NB4 (cell line): Measurements from ENCODE around the gene NDUFB10.

Source experiments
- DNase-seq: peaks from one replicate; pipeline ENCODE4 v3.0.0; 2010; ENCODE audit warnings: low read depth
- H3K4me3 ChIP-seq: one replicate; pipeline ENCODE4 v1.5.1; 2011; ENCODE audit warnings: mild to moderate bottlenecking, low read depth, low read length, moderate library complexity
- CTCF ChIP-seq: IDR thresholded peaks from one replicate; pipeline ENCODE4 v1.5.1; 2012; ENCODE audit warnings: low read depth, low read length
- MAX ChIP-seq: IDR thresholded peaks from 2 replicates; pipeline ENCODE4 v1.6.1; 2011; ENCODE audit warnings: low read depth, low read length
- MYC ChIP-seq: IDR thresholded peaks from 2 replicates; pipeline ENCODE4 v1.6.1; 2011; ENCODE audit warnings: low read depth, low read length
- POLR2A ChIP-seq: IDR thresholded peaks from 2 replicates; pipeline ENCODE4 v1.6.1; 2011; ENCODE audit warnings: mild to moderate bottlenecking; ENCODE audit not compliant: insufficient read length; ENCODE audit errors: extremely low read depth

The NDUFB10 gene

GRCh38 chr16:1959269-1960039 is at the start of gene NDUFB10:
Gene NDUFB10 (plus strand): TSS chr16:1959538. CDS start chr16:1959625, 87 bp downstream.
- H3K4me3 ChIP-seq: peak within 1 kb of the TSS; percentile 77
- DNase-seq: peak; percentile 93
- TF ChIP-seq POLR2A: peak; percentile 93
- TF ChIP-seq MAX: peak; percentile 47
- peak; percentile 76 for TF ChIP-seq MYC
- TF ChIP-seq CTCF: peak; percentile 66

GRCh38 chr16:1909561-1910231 is 49.6 kb upstream of the NDUFB10 start:
- no peak for TF ChIP-seq MAX
- no peak for TF ChIP-seq CTCF
- TF ChIP-seq POLR2A: no peak
- no peak for TF ChIP-seq MYC
- DNase-seq: peak; percentile 54
- H3K4me3 ChIP-seq: no peak overlapping the region

GRCh38 chr16:1911467-1912214 is 47.7 kb upstream of the NDUFB10 start:
- H3K4me3 ChIP-seq: no peak overlapping the region
- no peak for TF ChIP-seq CTCF
- TF ChIP-seq MYC: no peak
- TF ChIP-seq POLR2A: no peak
- no peak for TF ChIP-seq MAX
- DNase-seq: no peak

GRCh38 chr16:1912215-1912543 is 47.2 kb upstream of the NDUFB10 start:
- no peak overlapping the region for H3K4me3 ChIP-seq
- TF ChIP-seq POLR2A (no peak), MAX (no peak), MYC (no peak), CTCF (no peak)
- DNase-seq: no peak

GRCh38 chr16:1913327-1914083 is 45.8 kb upstream of the NDUFB10 start:
- TF ChIP-seq MAX (no peak), MYC (no peak), CTCF (no peak), POLR2A (no peak)
- H3K4me3 ChIP-seq: no peak overlapping the region
- no peak for DNase-seq
